ENCODE results near the gene TBCD.

- no peak for TF ChIP-seq ZBTB26 (tag by site-specific recombination; optimal IDR thresholded peaks at IDR 0.05)
- TF ChIP-seq CTCF (tag by site-specific recombination; IDR thresholded peaks at IDR 0.05): no peak
- no peak for TF ChIP-seq TRIM28 (IDR thresholded peaks at IDR 0.05; ENCODE audit: borderline replicate concordance, low read length)
- no peak for TF ChIP-seq OSR2 (tag by site-specific recombination; IDR thresholded peaks at IDR 0.05)
- TF ChIP-seq ZNF791 (tag by site-specific recombination; IDR thresholded peaks at IDR 0.05): no peak
- no peak for TF ChIP-seq ZBTB8A (tag by site-specific recombination; IDR thresholded peaks at IDR 0.05)
- no peak for TF ChIP-seq ZNF184 (tag by site-specific recombination; IDR thresholded peaks at IDR 0.05)
- TF ChIP-seq BCL6B (tag by site-specific recombination; IDR thresholded peaks at IDR 0.05): no peak
- no peak for TF ChIP-seq ZNF292 (tag by site-specific recombination; IDR thresholded peaks at IDR 0.05; ENCODE audit: borderline replicate concordance, low read depth)
- no peak for TF ChIP-seq ZNF670 (tag by site-specific recombination; IDR thresholded peaks at IDR 0.05; ENCODE audit: low read depth)
Observed at GRCh38 chr17:82782657-82783207, 30.9 kb downstream of the TBCD start.

All from HEK293 (cell line).